AG04450 (cell line): ENCODE data around the gene FOSL2. TPM values are rescaled to one million over a fixed set of nuclear protein-coding genes. Genes with fewer than 3 reads are reported as not detected.
A peak's percentile ranks its signal among the peaks of the same experiment; 100 is the strongest.

Experiments used
- CTCF ChIA-PET: fragments of 300-600, 350-600 bp; formaldehyde crosslinking; extraction: SDS; loops from one replicate; lab custom pipeline; 2022; ENCODE audit warnings: antibody characterized with exemption, inconsistent platforms; lab: Charles Lee
- POLR2A ChIA-PET: fragments of 350-600 bp; formaldehyde crosslinking; extraction: SDS; loops from one replicate; lab custom pipeline; 2021; ENCODE audit warnings: antibody characterized with exemption, inconsistent platforms; lab: Yijun Ruan, JAX
- DNase-seq: peaks from one replicate; pipeline ENCODE4 v3.0.0-alpha.2; 2011; ENCODE audit warnings: low read depth, low spot score
- H3K27ac ChIP-seq: one replicate; pipeline ENCODE4 v1.5.1; 2012; ENCODE audit warnings: low read depth, low read length, control low read depth
- H3K27me3 ChIP-seq: one replicate; pipeline ENCODE4 v1.6.0; 2012; ENCODE audit warnings: low read length; ENCODE audit not compliant: control insufficient read depth, insufficient read depth
- H3K4me3 ChIP-seq: 2 replicates; pipeline ENCODE4 v1.5.1; 2011; ENCODE audit warnings: mild to moderate bottlenecking, low read depth, low read length, control low read depth
- H3K9me3 ChIP-seq: 2 replicates; pipeline ENCODE4 v1.5.1; 2012; ENCODE audit warnings: low read length; ENCODE audit not compliant: control insufficient read depth, insufficient read depth
- polyA plus RNA-seq: library from polyadenylated mRNA; depleted of rRNA; stranded (reverse); fragments of >200 nt; gene quantifications from 2 replicates; pipeline ENCODE4 v1.2.3, GENCODE V29; 2011
- TF ChIP-seq, protein P1 (sequence below): IDR thresholded peaks from 2 replicates; pipeline ENCODE4 v1.5.1; 2011; ENCODE audit warnings: low read depth, low read length, control low read depth, inconsistent platforms

Gene FOSL2
- polyA plus RNA-seq, 1 experiment = 45.3 TPM

DNA sequence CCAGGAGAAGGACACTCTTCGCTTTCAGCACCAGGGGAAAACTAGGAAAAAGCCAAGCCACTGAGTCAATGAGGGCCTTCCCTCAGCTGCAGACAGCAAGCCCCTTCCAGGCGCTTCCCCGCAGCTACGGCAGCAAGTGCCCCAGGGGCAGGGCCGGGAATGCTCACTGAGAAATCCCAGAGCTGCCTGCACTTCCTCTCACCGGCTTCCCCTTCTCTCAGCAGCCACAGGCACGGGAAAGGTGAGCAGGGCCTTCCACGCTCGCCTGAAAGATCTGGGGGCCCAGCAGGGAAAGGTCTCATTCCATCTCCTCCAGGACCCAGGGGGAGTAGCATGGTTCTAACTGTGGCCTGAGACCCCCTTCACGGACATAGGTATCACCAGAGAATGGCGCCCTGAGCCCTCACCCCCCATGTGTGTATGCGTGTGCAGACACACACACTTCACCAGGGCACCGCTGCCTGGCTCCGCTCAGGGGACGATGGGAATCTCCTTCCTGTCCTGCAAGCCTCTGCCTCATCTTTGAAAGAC lies 29.6 kb upstream of the FOSL2 start:
- Histone ChIP-seq H3K4me3 (no peak overlapping the region), H3K27me3 (no peaks in the 10 kb centered on the region), H3K9me3 (no peaks in the 10 kb centered on the region; the same call in 1 of the 2 replicates), H3K27ac (peak overlapping the region; percentile 21)
- POLR2A ChIA-PET = no interaction called here
- TF ChIP-seq, protein P1, sequence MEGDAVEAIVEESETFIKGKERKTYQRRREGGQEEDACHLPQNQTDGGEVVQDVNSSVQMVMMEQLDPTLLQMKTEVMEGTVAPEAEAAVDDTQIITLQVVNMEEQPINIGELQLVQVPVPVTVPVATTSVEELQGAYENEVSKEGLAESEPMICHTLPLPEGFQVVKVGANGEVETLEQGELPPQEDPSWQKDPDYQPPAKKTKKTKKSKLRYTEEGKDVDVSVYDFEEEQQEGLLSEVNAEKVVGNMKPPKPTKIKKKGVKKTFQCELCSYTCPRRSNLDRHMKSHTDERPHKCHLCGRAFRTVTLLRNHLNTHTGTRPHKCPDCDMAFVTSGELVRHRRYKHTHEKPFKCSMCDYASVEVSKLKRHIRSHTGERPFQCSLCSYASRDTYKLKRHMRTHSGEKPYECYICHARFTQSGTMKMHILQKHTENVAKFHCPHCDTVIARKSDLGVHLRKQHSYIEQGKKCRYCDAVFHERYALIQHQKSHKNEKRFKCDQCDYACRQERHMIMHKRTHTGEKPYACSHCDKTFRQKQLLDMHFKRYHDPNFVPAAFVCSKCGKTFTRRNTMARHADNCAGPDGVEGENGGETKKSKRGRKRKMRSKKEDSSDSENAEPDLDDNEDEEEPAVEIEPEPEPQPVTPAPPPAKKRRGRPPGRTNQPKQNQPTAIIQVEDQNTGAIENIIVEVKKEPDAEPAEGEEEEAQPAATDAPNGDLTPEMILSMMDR = no peak
- CTCF ChIA-PET = no interaction called here
- DNase-seq = no peak

DNA sequence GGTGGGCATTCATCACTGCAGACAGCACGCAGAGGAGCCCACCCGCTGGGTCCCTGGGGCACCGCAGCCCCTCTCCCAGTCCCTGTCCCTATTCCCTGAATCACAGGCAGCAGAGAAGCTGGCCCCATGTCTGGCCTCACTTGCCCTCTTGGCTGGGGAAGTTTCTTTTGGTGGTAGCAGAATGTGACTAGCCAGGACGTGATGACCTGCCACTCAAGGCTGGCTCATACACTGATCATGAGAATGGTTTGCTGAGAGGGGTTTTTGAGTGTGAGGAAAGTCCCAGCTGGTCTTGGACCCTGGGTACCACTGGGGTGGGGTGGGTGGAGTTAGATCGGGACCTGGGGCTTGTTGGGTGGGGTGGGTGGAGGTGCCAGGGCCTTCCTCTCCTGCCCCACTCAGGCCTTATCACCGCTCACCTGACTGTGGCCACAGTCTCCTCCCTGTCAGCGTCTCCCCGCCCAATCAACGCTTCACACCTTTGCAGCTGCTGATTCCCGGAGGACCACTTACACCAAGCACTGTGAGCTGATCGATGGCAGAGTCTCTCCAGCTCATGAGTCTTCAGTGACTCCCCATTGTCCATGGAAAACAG lies 28.9 kb upstream of the FOSL2 start:
- DNase-seq = no peak
- no peak overlapping the region for H3K27ac ChIP-seq
- no peaks in the 10 kb centered on the region for H3K27me3 ChIP-seq
- POLR2A ChIA-PET = no interaction called here
- TF ChIP-seq, protein P1 = no peak
- H3K4me3 ChIP-seq = no peak overlapping the region
- CTCF ChIA-PET = no interaction called here
- no peaks in the 10 kb centered on the region; the same call in 1 of the 2 replicates for H3K9me3 ChIP-seq

DNA sequence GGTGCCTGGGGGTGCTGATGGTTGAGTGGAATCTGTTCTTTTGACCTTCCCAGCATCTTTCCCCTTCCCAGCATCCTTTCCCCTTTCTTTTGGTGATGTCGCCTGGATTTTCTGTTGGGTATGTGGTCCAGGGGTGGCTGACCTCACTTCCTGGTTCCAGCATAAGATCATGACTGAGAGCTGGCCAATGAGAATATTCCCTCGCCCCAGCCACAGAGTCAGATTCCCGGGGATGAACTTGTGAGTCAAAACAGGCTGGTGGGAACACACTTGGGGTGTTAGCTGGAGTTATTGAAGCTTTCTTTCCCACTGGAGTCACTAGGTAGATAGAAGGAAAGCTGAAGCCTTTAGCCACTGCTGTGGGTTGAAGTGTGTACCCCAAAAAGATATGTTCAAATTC lies 28.0 kb upstream of the FOSL2 start:
- Histone ChIP-seq H3K4me3 (no peak overlapping the region), H3K9me3 (no peaks in the 10 kb centered on the region; the same call in 1 of the 2 replicates), H3K27ac (no peak overlapping the region), H3K27me3 (no peaks in the 10 kb centered on the region)
- DNase-seq = no peak
- TF ChIP-seq, protein P1 = no peak
- ChIA-PET CTCF (no interaction called here), POLR2A (no interaction called here)

DNA sequence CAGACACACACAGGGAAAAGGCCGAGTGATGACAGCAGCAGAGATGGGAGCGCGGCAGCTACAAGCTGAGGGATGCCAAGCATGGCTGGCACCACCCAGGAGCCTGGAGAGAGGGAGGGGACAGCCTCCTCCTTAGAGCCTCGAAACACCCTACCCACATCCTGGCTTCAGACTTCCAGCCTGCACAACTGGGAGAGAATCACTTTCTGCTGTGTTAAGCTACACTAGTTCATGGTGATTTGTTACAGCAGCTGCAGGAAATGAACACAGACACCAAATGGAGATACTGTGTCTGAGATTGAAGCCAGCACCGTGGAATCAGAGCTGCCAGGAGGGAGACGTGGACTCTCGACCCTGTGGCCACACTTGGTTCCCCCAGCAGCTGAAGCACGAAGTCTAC lies 27.5 kb upstream of the FOSL2 start:
- POLR2A ChIA-PET = no interaction called here
- CTCF ChIA-PET = no interaction called here
- Histone ChIP-seq H3K27me3 (no peaks in the 10 kb centered on the region), H3K4me3 (no peak overlapping the region), H3K9me3 (no peaks in the 10 kb centered on the region; the same call in 1 of the 2 replicates), H3K27ac (no peak overlapping the region)
- DNase-seq = no peak
- TF ChIP-seq, protein P1 = no peak

DNA sequence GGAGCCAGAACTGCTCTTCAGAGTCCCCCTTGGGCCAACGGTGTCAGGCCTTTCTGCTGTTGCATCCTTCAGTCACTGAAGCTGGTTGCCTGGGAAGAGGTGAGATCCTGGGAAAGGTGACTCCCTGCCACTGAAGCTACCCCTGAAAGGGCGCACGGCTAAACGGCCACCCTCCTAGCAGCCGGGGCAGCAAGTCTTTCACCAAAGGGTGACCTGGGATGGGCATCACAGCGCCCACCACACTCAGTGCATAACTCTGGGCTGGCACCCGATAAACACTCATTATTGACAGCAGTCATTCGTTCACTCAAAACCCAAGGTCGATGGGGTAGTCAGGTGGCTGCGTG lies 26.5 kb upstream of the FOSL2 start:
- POLR2A ChIA-PET = no interaction called here
- H3K9me3 ChIP-seq = no peaks in the 10 kb centered on the region
- no peak overlapping the region for H3K4me3 ChIP-seq
- no peak overlapping the region for H3K27ac ChIP-seq
- TF ChIP-seq, protein P1 = no peak
- no peaks in the 10 kb centered on the region for H3K27me3 ChIP-seq
- no peak for DNase-seq
- CTCF ChIA-PET = no interaction called here
